Activated T-cell treated with anti-CD3 and anti-CD28 coated beads, Interleukin-2, amount 50 U/mL, for 4 hours (primary cell): ENCODE results near the gene LGALS16. TPM values are rescaled to one million over a fixed set of nuclear protein-coding genes. Genes with fewer than 3 reads are reported as not detected.
"Not testable (repeated sequence)": the region's sequence is repeated elsewhere in the genome, so short reads cannot be mapped to it uniquely, and the experiment has no call there.

Experiments used
- ATAC-seq, 2 donors: fragments of 200-7000 bp; cut with Tn5 transposase; one replicate each; pipeline ENCODE4 v1.10.0; 2021
- DNase-seq: peaks from one replicate; pipeline ENCODE4 v3.0.0-alpha.2; 2020
- H3K27me3 Mint-ChIP-seq: one replicate; pipeline ENCODE4 v1.8.0; 2021; ENCODE audit warnings: low read depth, mixed read lengths
- H3K36me3 Mint-ChIP-seq: one replicate; pipeline ENCODE4 v1.8.0; 2022; ENCODE audit warnings: mixed read lengths; ENCODE audit not compliant: insufficient read depth
- H3K4me1 Mint-ChIP-seq: one replicate; pipeline ENCODE4 v1.8.0; 2021; ENCODE audit warnings: low read depth, mixed read lengths
- H3K4me3 Mint-ChIP-seq: one replicate; pipeline ENCODE4 v1.8.0; 2021; ENCODE audit warnings: mild to moderate bottlenecking, moderate library complexity, mixed read lengths
- H3K9me3 Mint-ChIP-seq: one replicate; pipeline ENCODE4 v1.8.0; 2021; ENCODE audit warnings: mixed read lengths
- total RNA-seq, 3 donors: library from RNA; stranded (reverse); gene quantifications; one replicate each; pipeline ENCODE4 v1.2.1, GENCODE V29; 2021

LGALS16 gene
- total RNA-seq, 3 donors from 2014 or later = not detected

DNA sequence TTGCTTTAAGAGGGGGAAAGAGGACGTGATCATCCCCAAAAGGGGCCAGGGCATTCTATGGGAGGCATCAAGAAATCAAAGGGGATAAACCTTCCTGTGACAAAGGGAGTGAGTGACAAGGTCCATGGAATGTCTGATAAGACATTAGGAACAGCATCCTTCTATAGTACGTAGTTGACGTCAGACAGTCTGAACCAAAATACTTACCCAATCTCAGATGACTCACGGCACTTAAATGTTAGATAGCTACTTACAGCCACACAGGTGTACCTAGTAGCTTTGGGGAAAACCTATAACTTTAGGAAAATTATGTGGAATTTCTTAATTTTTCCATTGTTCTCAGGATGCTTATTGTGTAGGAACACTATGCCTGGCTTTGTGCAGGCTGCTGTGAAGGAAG, 4.9 kb downstream of the LGALS16 start:
- DNase-seq (no peak), ATAC-seq (no peak)
- H3K4me3 Mint-ChIP-seq = no peak overlapping the region
- peaks cover 6% of the 10 kb centered on the region for H3K4me1 Mint-ChIP-seq
- H3K9me3 Mint-ChIP-seq = peaks cover under 1% of the 10 kb centered on the region
- peaks cover 9% of the 10 kb centered on the region for H3K27me3 Mint-ChIP-seq
- no peaks in the 10 kb centered on the region for H3K36me3 Mint-ChIP-seq

DNA sequence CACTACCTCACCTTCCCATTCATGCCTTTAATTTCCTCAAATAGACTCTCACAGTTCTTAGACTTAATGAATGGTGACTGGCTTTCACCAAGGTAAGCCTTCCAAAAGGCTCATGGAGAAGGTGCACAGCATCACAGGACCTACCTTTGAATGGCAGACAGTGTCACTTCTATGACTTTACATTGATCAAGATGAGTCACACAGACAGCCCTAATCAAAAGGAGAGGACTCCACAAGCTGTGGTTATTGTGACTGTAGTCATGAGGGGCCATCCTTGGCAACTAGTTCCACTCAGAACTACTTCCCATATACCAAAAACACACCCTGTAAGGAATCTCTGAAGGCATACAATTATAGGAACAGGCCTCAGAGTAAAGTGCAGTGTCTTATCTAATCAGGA, 5.9 kb downstream of the LGALS16 start:
- Mint-ChIP-seq H3K4me1 (peaks cover 6% of the 10 kb centered on the region), H3K27me3 (peaks cover 10% of the 10 kb centered on the region), H3K36me3 (no peaks in the 10 kb centered on the region), H3K9me3 (peaks cover 5% of the 10 kb centered on the region), H3K4me3 (no peak overlapping the region)
- ATAC-seq (no peak), DNase-seq (no peak)

DNA sequence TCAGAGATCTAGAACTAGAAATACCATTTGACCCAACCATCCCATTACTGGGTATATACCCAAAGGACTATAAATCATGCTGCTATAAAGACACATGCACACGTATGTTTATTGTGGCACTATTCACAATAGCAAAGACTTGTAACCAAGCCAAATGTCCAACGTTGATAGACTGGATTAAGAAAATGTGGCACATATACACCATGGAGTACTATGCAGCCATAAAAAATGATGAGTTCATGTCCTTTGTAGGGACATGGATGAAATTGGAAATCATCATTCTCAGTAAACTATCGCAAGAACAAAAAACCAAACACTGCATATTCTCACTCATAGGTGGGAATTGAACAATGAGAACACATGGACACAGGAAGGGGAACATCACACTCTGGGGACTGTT, 14.1 kb downstream of the LGALS16 start:
- not testable (repeated sequence) for DNase-seq, H3K36me3 Mint-ChIP-seq, H3K4me3 Mint-ChIP-seq, H3K9me3 Mint-ChIP-seq, ATAC-seq
- H3K27me3 Mint-ChIP-seq = peaks cover 19% of the 10 kb centered on the region
- H3K4me1 Mint-ChIP-seq = peaks cover 18% of the 10 kb centered on the region

DNA sequence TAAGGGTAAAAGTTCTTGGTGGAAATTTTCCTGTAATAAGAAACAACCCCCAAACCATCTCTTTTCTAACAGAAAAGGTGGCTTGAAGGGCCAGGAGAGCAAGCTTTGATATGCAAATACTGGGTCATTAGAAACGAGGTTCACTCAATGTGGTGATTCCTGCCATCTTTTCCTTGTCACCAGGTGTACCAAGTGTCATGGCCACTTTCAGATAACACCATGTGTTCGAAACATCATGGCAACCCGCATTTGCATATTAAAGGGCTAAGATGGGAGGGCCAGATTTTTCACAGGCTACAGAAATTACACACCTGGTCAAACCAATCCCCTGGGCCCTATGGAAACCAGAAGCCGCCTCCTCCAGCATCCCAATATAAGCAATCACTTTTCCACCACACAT, 15.3 kb downstream of the LGALS16 start:
- Mint-ChIP-seq H3K9me3 (peaks cover under 1% of the 10 kb centered on the region), H3K27me3 (peaks cover 18% of the 10 kb centered on the region), H3K4me1 (peaks cover 27% of the 10 kb centered on the region), H3K4me3 (no peak overlapping the region), H3K36me3 (no peaks in the 10 kb centered on the region)
- ATAC-seq = no peak
- DNase-seq = no peak

DNA sequence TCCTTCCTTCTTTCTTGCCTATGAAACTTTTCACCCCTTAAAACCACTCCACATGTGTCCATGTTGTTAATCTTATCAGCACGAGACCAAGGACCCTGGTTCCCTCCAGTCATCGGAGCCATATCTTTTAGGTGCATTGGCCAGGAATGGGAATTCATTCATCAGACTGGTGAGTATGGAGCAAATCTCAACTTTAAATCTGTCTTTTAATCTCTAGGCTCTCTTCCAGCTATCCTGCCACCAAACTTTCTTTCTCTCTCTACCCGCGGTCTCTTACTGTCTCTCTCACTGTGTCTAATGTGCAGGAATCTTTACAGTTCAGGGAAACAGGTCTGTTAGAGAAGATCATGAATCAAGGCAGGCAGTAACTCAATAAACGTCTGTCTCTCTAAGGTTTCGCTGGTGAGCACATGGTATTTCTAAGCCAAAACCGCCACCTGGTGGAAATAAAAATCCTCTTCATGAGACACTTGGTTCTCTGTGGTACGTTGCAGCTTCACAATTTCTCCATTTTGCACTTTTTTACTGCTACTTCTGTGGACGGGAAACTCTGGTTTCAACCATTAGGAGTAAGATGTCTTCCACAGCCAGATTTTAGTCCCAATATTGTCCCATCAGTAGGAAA, 16.1 kb downstream of the LGALS16 start:
- DNase-seq (peak; percentile 23), ATAC-seq (peak; percentile 69 to 77)
- H3K36me3 Mint-ChIP-seq = no peaks in the 10 kb centered on the region
- H3K27me3 Mint-ChIP-seq = peaks cover 12% of the 10 kb centered on the region
- H3K4me3 Mint-ChIP-seq = no peak overlapping the region
- H3K9me3 Mint-ChIP-seq = no peaks in the 10 kb centered on the region
- peaks cover 31% of the 10 kb centered on the region for H3K4me1 Mint-ChIP-seq

DNA sequence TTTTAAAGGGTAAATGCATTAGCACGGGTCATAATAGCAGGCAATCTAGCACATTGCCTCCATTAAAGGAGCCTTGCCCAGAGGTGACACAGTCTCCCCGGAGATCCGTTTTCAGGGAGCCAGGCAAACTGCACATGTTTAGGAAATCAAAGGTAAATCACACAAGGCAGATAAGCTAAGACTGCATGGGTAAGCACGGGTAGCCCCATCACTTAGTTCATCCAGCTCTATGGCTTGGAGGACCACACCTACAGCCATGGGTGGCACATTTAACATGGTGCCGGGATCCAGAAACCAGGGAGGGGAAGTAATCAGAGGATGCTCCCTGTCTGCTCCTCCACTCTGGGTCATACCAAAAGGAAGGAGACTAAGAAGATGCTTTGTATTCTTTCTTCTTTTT, 16.8 kb downstream of the LGALS16 start:
- H3K4me3 Mint-ChIP-seq = no peak overlapping the region
- no peak for ATAC-seq
- peaks cover 6% of the 10 kb centered on the region for H3K27me3 Mint-ChIP-seq
- DNase-seq = no peak
- no peaks in the 10 kb centered on the region for H3K36me3 Mint-ChIP-seq
- no peaks in the 10 kb centered on the region for H3K9me3 Mint-ChIP-seq
- H3K4me1 Mint-ChIP-seq = peaks cover 31% of the 10 kb centered on the region

DNA sequence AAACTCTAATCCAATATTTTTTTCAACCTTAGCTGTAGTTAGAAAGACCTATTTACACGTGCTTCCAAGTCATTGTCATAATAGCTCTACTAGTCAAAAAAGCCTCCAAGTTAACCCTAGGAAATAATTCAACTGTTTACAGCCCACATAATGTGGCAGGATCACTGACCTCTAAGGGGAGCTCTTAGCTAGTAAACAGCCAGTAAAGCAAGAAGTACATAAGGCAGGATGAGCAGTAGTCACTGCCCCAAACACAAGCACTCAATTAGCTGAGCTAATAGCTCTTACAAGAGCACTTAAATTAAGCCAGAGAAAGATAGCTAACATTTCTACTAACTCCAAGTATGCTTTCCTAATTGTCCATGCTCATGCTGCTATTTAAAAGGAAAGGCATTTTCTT, 18.1 kb downstream of the LGALS16 start:
- H3K4me3 Mint-ChIP-seq, H3K27me3 Mint-ChIP-seq, H3K9me3 Mint-ChIP-seq, H3K36me3 Mint-ChIP-seq, ATAC-seq, DNase-seq: not testable (repeated sequence)
- H3K4me1 Mint-ChIP-seq = peaks cover 43% of the 10 kb centered on the region

DNA sequence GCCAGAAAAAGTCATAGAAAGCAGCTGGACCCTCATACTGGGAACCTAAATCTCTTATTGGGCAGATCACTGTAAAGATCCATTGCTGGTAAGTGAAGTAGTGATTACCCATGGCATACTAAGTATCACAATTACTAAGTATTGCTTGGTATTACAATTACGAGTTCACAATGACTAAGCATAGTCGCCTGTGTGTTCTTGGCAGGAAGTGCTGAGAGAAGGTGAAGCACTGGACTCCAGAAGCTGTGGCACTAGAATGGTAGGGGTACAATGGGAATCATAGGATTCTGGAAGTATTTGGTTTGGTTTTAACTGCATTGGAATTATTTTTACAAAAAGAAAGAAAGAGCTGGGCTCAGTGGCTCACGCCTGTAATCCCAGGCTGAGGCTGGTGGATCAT, 20.3 kb downstream of the LGALS16 start:
- H3K36me3 Mint-ChIP-seq = no peaks in the 10 kb centered on the region
- H3K4me3 Mint-ChIP-seq = peak overlapping the region; percentile 27
- peaks cover 4% of the 10 kb centered on the region for H3K27me3 Mint-ChIP-seq
- peaks cover 63% of the 10 kb centered on the region for H3K4me1 Mint-ChIP-seq
- no peaks in the 10 kb centered on the region for H3K9me3 Mint-ChIP-seq
- ATAC-seq (peak; percentile 27 to 28), DNase-seq (no peak)

DNA sequence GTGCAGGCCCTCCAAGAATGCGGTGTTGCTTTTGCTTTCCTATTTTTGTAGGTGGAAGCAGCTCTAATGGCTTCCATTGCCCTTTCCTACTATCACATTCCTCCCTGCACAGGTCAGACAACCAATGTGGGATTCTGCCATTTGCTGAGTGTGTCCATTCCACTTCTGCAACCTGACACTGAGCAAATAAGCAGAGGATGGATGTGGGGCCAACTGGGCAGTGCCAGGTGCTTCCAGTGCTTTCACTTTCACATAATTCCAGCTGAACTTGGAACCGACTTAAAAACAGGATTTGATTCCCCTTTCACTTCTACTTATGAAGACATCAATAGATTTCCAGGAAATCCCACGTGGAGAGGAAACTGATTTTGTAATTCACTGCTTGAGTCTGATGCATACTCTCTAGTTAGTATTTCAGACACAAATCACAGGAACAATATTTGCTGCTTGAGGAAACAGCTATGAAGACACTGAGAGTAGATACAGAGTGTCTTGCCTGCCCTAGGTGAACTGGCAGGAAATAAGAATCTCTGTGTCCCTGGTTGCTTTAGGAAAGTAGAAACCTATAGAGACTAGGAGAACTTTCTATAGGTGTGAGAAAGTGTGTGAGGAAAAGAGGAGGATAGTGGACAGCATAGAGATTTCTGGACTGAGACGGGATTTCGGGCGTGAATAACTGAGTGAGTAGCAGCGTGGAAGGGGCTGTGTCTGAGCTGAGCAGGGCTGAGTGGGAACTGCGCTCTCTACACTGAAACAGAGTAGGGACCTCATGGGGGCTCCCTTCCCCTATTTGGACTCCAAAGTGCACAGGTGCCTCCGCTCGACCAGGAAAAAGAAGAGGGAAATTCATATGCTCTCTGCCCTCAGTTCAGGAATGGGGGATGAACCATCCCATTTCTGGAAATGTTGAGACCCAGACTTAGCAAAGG, 22.5 kb downstream of the LGALS16 start:
- H3K4me1 Mint-ChIP-seq = peaks cover 51% of the 10 kb centered on the region
- no peaks in the 10 kb centered on the region for H3K9me3 Mint-ChIP-seq
- H3K4me3 Mint-ChIP-seq = peak overlapping the region; percentile 74
- ATAC-seq (no peak), DNase-seq (no peak)
- H3K27me3 Mint-ChIP-seq = no peaks in the 10 kb centered on the region
- H3K36me3 Mint-ChIP-seq = peaks cover 2% of the 10 kb centered on the region

DNA sequence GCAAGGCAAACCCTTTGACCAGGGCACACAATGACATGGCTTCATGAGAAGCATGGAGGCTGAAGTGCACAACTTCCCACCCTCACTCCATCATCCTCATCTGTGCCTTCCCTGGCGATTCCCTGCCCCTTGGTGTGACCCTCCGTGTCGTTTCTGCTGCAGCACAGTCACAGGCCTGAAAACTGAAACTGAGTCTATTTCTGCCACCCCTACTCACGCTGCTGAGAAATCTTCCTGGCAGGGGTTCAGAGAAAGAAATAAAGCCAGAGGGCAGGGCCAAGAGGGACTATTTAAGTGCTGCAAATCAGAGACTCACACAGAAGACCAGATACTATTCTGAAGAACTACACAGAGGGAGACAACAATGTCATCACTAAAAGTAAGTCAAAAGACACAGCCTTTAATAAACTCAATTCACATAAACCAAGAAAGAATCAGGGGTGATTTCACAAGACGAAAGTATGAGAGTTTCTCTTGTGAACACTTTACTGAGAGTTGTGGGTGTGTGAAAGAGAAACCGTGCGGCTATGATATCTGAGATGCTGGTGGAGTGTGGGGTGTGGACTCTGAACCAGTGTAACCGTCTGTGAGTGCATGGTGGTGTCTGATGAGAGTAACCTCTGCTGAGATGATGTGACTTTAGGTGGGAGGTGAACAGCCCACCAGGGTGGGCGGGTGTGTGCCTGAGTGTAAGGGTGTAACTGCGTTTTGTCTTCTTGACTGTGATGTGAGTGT, 23.5 kb downstream of the LGALS16 start:
- Mint-ChIP-seq H3K4me1 (peaks cover 48% of the 10 kb centered on the region), H3K4me3 (peak overlapping the region; percentile 74), H3K27me3 (no peaks in the 10 kb centered on the region), H3K36me3 (peaks cover 2% of the 10 kb centered on the region), H3K9me3 (no peaks in the 10 kb centered on the region)
- DNase-seq (no peak), ATAC-seq (peak; percentile 85 to 88)

DNA sequence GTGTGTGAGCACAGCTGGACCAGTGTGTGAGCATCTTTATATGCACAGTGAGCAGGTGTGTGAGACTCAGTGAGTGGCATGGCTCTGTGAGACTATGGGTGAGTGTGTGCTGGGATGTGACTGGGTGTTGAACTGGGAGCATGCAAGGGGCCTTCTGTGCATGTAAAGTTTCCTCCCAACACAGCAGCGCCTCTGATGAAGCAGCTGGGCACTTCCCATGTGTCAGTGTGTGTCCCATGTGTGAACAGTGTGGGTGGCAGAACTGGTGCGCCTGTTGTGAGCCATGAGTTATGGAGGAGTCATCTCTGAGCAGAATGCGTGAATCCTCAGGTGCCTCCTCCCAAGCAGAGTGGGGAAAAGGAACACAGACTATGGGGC, 24.1 kb downstream of the LGALS16 start:
- peak; percentile 69 to 73 for ATAC-seq
- Mint-ChIP-seq H3K4me1 (peaks cover 48% of the 10 kb centered on the region), H3K27me3 (no peaks in the 10 kb centered on the region), H3K4me3 (peak overlapping the region; percentile 74), H3K9me3 (no peaks in the 10 kb centered on the region), H3K36me3 (peaks cover 2% of the 10 kb centered on the region)
- no peak for DNase-seq

DNA sequence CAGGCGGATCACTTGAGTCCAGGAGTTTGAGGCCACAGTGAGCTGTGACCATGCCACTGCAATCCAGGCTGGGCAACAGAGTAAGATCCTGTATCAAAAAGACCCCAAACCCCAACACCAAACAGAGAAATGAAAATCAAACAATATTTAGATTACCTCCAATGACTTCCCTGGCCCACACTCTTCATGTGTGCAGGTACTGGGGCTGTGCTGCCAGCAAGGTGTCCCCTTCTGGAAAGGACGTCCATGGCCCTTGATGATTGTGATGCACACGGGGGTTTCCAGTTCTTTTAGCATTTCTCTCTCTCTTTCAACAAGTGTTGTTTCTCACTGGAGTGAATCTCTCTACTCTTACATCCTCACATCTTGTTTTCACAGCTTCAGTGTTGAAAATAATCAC, 24.9 kb downstream of the LGALS16 start:
- Mint-ChIP-seq H3K4me1 (peaks cover 43% of the 10 kb centered on the region), H3K9me3 (no peaks in the 10 kb centered on the region), H3K27me3 (no peaks in the 10 kb centered on the region), H3K4me3 (no peak overlapping the region), H3K36me3 (peaks cover 2% of the 10 kb centered on the region)
- no peak for ATAC-seq
- DNase-seq = no peak

DNA sequence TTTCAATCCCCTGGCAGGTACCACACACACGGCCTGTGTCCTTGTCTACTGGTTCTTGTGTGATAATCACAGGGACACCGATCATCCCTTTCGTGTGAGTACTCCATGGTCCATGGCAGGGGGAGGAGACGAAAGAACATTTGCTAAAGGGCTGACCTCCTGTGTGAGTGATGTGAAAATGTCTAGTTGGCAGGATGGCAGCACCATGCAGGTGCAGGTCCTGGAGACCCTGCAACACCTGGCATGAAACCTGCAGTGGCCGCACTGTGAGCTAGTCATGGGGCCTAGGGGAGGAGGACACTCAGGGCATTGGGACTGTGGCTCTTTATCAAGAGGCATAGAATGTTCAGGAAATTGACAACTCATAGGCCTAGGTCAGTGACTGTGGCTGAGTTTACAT, 25.7 kb downstream of the LGALS16 start:
- no peak for DNase-seq
- H3K36me3 Mint-ChIP-seq = peaks cover 3% of the 10 kb centered on the region
- no peaks in the 10 kb centered on the region for H3K27me3 Mint-ChIP-seq
- ATAC-seq = no peak
- H3K4me1 Mint-ChIP-seq = peaks cover 36% of the 10 kb centered on the region
- no peak overlapping the region for H3K4me3 Mint-ChIP-seq
- no peaks in the 10 kb centered on the region for H3K9me3 Mint-ChIP-seq

DNA sequence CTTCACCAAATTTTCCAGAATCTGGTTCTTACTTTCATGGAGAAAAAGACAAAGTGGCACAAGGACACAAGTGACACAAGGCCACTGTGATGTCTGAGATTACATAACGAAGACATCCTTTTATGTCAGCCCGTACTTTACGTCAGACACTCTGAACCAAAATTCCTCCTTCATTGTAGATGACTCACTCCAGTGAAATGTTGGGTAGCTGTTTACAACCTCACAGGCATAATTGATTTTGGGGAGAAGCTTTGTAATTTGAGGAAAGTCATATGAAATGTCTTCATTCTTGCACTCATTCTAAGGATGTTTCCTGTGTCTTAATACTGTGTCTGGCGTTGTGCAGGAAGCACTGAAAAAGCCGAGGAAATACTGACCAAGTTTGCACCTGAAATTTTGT, 28.6 kb downstream of the LGALS16 start:
- H3K36me3 Mint-ChIP-seq = peaks cover 4% of the 10 kb centered on the region
- no peaks in the 10 kb centered on the region for H3K9me3 Mint-ChIP-seq
- ATAC-seq = no peak
- H3K4me1 Mint-ChIP-seq = peaks cover 23% of the 10 kb centered on the region
- no peak overlapping the region for H3K4me3 Mint-ChIP-seq
- DNase-seq = no peak
- no peaks in the 10 kb centered on the region for H3K27me3 Mint-ChIP-seq
